HG02623 (cell line): Measurements from ENCODE around the gene FTCDNL1.

Experiments
- ATAC-seq: cut with Tn5 transposase; IDR thresholded peaks from one replicate; pipeline ENCODE4 v1.9.1; 2021; ENCODE audit warnings: moderate library complexity; ENCODE audit not compliant: unreplicated experiment

The FTCDNL1 gene

DNA sequence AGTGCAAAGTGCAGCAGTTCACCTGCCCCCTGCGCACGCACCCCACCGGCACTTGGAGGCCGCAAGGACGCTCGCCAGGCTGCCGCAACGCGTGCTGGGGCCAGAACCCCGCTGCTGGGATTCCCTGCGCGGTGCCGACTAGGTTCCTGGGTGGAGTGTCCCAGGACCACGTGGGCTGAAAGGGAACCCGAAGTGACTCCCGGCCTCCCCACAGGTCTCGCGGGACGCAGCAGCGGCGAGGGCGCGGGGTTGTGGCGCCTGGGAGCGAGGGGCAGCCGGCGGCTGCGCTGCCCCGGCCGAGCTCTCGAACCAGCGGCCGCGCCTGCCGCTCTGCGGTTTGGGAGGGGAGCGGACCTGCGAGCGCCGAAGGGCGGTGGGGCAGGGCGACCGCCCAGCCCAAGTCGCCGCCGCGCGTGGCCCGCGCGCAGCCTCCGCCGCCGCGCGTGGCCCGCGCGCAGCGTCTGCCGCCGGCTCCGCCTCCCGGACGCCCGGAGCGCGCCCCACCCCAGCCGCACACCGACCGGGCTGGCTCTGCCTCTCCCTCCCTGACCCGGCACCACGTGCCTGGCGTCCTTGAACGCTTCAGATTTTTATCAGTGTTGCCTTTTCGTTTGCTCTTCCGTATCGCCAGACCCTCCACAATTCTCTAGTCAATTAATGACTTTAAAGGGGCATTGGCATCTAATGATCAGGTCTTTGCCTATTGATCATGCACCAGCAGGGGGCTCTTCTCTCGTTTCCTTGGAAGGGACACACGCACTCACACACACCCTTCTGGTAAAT, at the start of gene FTCDNL1:
Gene FTCDNL1 (minus strand): TSS at position 475 of the 783 bp plus-strand sequence. CDS start 2,230 bp downstream, outside the sequence.
- ATAC-seq = peak; percentile 96

- no peak for ATAC-seq
Measured at GRCh38 chr2:199896617-199897016, 45.6 kb upstream of the FTCDNL1 start.

GRCh38 chr2:199895406-199895805, 44.4 kb upstream of the FTCDNL1 start:
- no peak for ATAC-seq

DNA sequence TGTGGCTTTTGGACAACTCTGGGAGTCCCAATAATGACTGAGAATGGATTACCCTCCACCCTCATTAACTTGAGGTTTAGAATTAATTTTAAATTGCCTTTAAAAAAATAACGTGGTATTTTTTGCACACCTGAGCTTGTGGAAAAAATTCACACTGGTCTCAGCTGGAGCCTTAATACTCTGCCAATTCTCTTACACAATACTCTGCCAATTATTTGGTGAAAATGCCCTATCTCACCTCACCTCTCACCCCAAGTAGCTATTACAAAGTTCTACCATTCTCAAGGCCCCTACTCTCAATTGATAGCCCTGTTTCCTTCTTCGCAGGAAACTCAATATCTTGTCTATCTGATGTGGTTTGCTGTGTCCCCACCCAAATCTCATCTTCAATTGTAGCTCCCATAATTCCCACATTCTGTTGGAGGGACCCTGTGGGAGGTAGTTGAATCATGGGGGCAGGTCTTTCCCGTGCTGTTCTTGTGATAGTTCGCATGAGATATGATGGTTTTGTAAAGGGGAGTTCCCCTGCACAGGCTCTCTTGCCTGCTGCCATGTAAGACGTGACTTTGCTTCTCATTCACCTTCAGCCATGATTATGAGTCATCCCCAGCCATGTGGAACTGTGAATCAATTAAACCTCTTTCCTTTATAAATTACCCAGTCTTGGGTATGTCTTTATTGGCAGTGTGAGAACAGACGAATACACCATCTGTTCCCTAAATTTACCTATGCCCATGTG, 32.7 kb upstream of the FTCDNL1 start:
- no peak for ATAC-seq

- ATAC-seq = no peak
Measured at GRCh38 chr2:199882667-199883066, 31.7 kb upstream of the FTCDNL1 start.

DNA sequence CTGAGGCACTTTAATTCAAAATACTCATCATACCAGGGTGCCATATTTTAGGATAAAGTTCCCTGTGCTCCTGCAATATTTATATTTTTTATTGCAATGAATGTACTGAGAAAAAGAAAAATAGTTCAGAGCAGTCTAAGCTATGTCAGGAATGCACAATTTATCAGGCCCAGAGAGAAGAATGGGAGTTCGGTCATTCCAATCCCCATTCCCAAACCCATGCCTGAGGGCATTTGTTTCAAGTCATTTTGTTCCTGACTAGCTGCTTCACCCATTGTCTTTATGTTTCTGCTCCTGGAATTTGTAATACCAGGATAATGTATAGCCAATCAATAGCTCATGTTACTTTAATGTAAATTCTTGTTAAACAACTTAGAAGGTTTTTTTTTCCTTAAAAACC, 24.4 kb upstream of the FTCDNL1 start:
- no peak for ATAC-seq

- no peak for ATAC-seq
Measured at GRCh38 chr2:199874209-199874608, 23.2 kb upstream of the FTCDNL1 start.

- ATAC-seq = no peak
Measured at GRCh38 chr2:199870581-199870980, 19.6 kb upstream of the FTCDNL1 start.

- ATAC-seq = no peak
Measured at GRCh38 chr2:199869653-199870052, 18.7 kb upstream of the FTCDNL1 start.

DNA sequence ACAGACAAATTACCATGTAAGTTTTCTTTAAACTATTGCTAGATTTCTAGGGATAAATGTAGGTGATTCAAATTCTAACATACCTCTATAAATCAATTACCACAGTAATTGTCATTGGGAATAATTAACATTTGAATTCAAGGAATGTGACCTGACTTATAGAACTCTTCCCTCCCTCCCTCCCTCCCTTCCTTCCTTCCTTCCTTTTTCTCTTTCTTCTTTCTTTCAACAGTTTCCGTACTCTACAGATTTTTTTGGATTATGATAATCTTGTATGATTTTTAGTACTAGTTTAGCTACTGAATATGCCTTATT, 18.2 kb upstream of the FTCDNL1 start:
- no peak for ATAC-seq

DNA sequence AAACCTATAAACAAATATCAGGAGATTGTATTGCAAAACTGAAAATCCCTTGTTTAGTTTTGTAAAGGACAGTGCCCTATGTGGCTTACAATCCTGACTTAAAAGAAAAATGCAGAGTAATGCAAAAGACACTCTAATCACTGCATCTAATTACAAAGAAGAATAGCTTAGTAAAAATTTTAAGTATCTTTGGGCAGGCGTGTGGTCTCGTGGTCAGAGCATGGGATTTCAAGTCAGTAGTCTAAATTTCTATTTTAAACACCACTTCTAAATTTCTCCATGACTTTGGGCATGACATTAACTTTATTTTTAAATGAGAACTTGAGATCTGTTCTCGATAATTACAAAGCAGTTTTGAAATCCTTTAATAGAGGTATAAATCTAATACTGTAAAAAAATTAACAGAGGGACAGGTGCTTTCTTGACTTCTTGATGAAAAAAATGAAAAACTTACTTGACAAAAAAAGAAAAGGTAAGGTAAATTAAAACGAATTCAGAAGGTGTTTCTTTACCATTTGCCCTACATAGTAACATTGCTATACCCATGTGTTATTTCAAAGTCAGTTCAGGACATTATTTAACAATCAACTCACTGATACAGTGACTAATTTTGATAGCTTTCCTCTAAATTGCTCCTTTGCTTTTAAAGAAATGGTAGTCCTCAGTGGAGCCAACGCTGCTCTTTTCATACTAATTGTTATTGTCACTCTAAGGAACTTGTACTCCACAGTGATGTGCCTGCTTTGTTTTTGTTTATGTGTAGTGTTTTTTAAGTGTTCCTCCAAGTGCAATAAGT, 17.6 kb upstream of the FTCDNL1 start:
- no peak for ATAC-seq

- ATAC-seq = no peak
Measured at GRCh38 chr2:199865905-199866304, 14.9 kb upstream of the FTCDNL1 start.

DNA sequence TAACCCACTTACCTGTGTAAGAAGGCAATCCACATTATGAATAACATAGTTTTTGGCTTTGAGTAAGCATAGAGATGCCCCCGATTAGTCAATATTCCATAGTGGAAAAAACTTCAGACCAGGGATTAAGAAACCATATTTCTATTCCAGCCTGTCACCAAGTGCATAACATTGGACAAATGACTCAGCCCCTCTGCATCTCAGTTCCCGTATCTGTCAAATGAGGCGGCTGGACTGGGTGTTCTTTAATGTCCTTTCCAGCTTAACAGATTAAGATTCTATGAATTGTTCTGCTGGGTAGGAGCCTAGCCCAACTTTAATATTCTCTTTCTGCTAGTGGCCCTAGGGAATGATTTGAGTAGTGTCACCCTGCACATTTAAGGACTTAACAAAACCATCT, 11.8 kb upstream of the FTCDNL1 start:
- no peak for ATAC-seq

DNA sequence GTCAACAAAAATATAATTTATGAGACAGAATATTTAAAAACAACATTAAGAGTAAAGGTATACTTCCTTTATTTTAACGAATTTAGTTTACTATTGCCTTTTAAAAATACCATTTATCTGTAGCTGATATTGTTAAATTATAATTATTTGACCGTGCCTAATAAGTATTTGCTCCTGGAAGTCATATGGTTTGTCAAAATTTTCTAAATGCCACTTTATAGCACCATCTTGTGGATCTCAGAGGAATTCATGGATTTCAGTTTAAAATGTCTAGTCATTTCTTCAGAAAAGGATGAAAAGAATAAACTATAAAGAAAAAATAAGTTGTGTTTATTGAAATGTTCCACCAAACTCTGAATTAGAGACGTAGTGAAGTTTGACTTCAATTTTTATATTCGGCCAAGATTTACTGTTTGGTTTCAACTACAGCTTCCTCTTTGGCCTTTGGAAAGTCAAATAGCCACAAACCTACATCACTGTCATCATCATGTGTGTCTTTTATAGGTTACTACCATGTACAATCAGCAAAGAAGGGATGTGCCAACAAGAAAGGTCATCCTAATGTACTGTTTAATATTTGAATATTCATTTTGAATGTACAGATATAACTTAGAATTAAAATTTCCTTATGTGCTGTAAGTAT, 10.3 kb upstream of the FTCDNL1 start:
- ATAC-seq = no peak

GRCh38 chr2:199855812-199856211, 4.8 kb upstream of the FTCDNL1 start:
- ATAC-seq = no peak

- no peak for ATAC-seq
Measured at GRCh38 chr2:199851883-199852282, 891 bp upstream of the FTCDNL1 start.

DNA sequence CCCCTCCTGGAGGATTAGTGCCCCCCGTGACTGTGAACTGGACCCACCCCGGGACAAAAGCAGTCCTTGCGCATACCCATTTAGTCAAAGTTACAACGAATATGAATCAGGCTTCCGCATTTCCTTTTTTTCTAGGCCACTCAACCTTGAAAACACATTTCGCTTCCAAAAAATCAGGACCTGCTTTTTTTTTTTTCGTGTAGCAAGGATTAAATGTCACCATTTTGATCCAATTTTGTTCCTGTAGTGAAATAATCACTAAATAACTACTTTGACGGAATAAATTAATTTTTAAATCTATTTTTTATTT, 464 bp upstream of the FTCDNL1 start:
- no peak for ATAC-seq

- no peak for ATAC-seq
Measured at GRCh38 chr2:199850218-199850717, 724 bp downstream of the FTCDNL1 start.

GRCh38 chr2:199848389-199849130, 2.4 kb downstream of the FTCDNL1 start:
- no peak for ATAC-seq

DNA sequence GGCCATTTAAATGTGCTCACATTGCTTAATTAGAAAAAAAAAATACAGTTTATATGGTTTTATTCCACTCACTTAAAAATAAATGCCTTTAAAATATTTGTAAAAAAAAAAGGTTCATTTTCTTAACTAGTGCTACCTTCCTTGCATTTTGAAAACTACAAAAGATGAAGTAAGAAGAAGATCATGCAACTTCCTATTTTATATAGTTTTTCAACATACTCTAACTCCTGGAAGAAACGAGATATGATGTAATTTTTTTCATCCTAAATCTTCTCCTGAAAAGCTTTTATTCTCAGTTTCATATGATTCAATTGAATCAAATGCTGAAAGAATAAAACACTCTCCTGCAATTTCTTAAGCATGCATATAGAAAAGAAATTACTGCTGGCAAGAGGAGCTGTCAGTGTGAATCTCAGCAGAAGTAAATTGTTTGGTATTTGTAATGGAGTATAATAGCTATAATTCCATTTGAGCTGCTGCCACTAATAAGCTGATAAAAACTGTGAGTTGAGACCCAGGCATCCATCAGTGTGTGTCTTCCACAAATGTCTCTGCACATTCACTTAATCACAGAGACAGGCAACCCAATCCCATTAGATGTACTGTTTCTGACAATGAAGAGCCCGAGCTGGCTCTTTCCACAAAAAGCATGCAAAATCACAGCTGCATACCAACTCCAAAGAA, 3.7 kb downstream of the FTCDNL1 start:
- no peak for ATAC-seq
